ENCODE results near the gene TNK1.
"Not testable (repeated sequence)": the region's sequence is repeated elsewhere in the genome, so short reads cannot be mapped to it uniquely, and the experiment has no call there.

The TNK1 gene

DNA sequence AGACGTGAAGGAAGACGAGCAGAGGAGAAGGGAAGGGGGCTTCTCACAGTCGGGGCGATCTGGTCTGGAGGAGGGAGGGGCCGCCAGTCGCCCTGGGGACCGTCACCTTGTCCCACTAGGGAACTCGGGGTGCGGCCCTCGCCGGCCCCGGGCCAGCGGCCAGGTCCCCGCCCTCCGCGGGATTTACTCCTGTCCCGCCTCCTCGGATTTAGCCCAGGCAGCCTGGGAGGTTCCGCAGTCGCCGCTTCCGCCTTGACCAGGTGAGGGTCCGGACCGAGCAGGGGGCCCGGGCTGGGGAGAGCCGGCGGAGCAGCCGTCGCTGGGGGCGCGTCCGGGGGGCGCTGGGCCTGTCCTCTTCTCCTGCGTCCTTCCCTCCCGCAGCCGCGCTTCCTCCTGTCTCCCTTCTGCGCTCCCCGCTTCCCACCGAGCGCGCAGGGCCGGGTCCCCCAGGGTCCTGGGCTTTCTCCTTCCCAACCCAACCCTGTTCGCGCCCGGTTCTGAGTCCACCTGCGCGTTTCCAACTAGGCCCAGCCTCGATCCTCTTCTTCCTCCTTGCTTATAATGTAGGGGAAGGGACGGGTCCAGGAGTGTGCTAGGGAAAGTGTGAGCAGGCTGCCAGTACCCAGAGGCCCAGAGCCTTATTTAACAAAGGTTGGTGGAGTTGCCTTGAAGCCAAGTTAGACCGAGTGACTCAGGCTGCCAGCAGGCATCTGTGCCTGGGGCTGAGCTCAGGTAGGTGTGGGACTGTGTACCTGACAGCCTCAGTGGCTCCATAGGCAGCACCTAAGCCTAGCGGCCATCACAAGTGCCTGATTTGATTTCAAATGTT is at the start of gene TNK1:
TSS of gene TNK1 (plus strand) at position 235 of the 829 bp plus-strand sequence. CDS start 1,838 bp downstream, outside the sequence.
- in situ Hi-C loops (cut with MboI; ENCODE audit: low sequenced_read_pairs), result no loop called here

DNA sequence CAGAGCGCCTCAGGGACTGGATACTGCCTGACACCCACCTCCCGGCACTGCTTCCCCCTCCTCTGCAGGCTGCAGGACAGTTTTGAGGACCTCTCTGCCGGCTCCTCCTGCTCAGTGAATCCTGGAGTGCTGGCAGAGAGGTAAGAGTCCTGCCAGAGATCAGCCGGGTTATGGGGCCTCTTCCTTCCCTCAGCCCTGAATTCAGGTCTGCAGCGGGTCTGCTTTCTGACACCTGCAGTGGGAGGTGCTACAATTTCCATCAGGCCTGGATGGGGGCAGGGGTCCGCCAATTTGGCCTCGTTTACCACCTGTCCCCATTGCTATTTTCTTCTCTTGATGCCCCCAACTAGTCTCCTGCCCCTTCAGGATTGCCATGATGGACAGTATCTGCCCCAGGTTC is 48.8 kb upstream of the TNK1 start:
- in situ Hi-C loops (cut with MboI; ENCODE audit: low sequenced_read_pairs), result no loop called here

DNA sequence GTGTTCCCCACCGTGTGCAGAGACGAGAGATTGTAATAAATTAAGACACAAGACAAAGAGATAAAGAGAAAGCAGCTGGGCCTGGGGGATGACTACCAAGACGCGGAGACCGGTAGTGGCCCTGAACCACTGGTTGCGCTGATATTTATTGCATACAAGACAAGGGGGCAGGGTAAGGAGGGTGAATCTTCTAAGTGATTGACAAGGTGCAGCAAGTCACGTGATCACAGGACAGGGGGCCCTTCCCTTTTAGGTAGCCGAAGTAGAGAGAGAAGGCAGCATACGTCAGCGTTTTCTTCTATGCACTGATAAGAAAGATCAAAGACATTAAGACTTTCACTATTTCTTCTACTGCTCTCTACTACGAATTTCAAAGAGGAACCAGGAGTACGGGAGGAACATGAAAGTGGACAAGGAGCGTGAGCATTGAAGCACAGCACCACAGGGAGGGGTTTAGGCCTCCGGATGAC is 48.3 kb upstream of the TNK1 start:
- in situ Hi-C loops (cut with MboI; ENCODE audit: low sequenced_read_pairs), result not testable (repeated sequence)

DNA sequence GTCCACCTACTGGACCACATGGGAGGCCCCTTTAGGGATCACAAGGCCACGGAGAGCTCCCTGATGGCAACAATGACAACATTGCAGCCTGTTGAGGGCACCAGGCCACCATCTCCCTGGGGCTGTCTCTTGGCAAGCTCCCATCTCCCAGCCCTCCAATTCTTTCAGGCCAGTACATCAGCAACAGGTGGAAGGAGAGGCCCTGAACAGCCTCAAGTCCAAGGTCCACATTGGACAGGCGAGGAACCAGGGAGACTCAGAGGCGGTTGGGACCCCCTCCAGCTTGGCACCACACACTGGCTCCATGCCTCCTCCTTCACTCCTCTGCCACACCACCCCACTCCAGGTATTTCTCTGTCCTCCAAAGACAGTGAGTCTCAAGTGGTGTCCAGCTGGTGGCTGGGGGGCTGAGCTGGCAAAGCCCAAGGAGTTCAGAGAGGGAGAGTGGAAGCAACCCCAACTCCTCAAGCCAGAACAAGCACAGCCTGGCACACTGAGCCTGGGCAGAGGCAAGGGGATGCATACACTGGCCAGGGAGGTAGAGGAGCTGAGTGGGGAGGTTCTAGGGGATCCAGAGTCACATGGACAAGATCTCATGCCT is 45.9 kb upstream of the TNK1 start:
- in situ Hi-C loops (cut with MboI; ENCODE audit: low sequenced_read_pairs), result no loop called here

DNA sequence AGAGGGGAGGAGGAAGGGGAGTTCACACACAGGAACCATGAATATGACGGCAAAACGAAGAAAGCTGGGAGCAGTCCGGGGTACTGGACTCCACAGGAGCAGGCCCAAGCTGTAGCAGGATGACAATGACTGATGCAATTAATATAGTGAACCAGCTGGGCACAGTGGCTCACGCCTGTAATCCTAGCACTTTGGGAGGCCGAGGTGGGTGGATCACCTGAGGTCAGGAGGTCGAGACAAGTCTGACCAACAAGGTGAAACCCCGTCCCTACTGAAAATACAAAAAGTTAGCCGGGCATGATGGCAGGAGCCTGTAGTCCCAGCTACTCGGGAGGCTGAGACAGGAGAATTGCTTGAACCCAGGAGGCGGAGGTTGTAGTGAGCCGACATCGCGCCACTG is 45.1 kb upstream of the TNK1 start:
- in situ Hi-C loops (cut with MboI; ENCODE audit: low sequenced_read_pairs), result not testable (repeated sequence)

DNA sequence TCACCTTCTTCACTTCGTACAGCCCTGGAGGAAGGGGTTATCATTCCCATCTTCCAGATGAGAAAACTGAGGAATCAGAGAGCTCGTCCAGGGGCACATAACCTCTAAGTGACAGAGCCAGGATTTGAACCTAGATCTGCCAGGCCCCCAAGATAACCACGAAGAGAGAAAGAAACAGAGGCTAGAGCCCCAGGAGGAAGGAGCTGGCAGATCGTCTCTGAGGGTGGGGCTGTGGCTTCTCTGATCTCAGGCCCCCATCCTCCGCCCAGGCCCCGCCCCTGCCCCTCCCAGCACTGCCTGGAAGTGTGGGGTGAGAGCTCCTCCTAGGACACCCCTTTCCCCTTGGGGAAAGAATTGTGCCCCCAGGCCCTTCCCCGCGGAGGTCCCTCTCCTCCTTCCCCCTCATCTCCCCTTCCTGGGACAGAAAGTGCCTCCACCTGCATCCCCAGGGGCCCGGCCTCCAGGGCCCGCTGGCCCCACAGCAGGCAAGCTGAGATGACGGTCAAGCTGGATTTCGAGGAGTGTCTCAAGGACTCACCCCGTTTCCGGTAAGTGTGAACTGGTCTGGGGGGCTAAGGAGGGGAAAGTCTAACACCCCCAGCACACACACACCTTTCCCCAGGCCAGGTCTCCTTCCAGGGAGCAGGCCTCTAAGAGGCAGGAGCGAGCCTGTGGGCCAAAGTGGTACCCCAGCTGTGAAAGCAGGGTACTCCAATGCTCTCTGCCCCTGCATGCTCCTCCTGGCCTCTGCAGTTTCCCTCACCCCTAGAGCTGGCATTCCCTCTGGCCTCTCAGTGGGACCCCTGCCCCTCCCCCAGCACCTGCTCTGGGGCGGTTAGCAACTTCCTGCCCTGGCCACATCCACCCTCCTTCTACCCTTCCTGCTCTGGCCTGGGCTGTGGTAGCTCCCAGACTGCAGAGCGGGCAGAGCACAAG is 44.4 kb upstream of the TNK1 start, which contains the start of gene ACAP1:
TSS of gene ACAP1 (plus strand) at position 290 of the 936 bp plus-strand sequence. CDS start at position 496, 206 bp downstream.
- in situ Hi-C loops (cut with MboI; ENCODE audit: low sequenced_read_pairs), result no loop called here

DNA sequence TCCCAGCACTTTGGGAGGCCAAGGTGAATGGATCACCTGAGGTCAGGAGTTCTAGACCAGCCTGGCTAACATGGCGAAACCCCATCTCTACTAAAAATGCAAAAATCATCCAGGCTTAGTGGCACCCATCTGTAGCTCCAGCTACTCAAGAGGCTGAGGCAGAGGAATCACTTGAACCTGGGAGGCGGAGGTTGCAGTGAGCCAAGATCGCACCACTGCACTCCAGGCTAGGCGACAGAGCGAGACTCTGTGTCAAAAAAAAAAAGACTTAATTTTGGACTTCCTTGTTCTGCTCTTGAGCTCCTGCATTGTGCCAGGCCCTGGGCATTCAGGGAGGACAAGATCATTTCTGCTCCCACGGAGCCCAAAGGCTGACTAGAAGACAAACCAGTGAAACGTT is 43.3 kb upstream of the TNK1 start:
- in situ Hi-C loops (cut with MboI; ENCODE audit: low sequenced_read_pairs), result not testable (repeated sequence)

DNA sequence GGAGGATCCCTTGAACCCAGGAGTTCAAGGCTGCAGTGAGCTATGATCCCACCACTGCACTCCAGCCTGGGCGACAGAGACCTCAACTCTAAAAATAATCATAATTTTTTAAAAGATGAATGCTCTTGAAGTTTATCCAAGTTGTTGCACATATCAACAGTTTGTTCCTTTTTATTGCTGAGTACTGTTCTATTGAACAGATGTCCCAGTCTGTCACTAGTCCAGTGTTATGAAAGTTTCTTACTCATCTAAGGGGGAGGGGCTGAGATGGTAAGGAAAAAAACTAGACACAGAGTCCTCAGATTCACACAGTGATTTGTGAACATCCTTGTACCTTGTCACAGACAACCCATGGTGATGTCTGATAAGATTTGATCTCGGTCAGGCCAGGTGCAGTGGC is 40.7 kb upstream of the TNK1 start:
- in situ Hi-C loops (cut with MboI; ENCODE audit: low sequenced_read_pairs), result no loop called here

DNA sequence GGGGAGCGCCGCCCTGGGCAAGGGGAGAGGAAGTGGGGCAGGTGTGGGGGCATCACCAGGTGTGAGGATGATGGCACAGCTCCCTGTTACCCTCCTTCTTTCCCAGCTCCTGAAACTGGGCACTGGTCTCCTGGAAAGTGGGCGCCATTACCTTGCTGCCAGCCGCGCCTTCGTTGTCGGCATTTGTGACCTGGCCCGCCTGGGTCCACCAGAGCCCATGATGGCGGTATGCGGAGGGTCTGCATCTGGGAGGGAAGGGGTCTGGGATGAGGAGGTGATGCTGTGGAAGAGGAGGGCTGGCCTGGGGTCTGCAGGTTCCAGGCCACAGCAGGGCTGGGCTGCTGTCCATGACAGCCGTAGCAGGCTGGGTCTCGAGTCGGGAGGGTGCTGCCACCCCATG is 39.0 kb upstream of the TNK1 start:
- in situ Hi-C loops (cut with MboI; ENCODE audit: low sequenced_read_pairs), result no loop called here

DNA sequence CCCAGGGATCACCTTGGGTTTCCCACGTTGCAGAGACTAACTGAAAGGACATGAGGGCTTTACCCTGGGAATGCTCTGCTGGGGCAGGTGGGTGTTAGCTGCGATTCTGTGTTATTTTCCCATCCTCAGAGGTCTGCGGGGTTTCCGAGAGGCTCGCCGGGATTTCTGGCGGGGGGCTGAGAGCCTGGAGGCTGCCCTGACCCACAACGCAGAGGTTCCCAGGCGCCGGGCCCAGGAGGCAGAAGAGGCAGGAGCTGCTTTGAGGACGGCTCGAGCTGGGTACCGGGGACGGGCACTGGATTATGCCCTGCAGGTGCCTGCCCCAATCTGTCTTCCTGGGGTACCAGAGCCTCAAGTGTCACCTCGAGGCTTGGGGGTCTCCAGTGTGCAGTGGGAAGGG is 37.6 kb upstream of the TNK1 start:
- in situ Hi-C loops (cut with MboI; ENCODE audit: low sequenced_read_pairs), result no loop called here

DNA sequence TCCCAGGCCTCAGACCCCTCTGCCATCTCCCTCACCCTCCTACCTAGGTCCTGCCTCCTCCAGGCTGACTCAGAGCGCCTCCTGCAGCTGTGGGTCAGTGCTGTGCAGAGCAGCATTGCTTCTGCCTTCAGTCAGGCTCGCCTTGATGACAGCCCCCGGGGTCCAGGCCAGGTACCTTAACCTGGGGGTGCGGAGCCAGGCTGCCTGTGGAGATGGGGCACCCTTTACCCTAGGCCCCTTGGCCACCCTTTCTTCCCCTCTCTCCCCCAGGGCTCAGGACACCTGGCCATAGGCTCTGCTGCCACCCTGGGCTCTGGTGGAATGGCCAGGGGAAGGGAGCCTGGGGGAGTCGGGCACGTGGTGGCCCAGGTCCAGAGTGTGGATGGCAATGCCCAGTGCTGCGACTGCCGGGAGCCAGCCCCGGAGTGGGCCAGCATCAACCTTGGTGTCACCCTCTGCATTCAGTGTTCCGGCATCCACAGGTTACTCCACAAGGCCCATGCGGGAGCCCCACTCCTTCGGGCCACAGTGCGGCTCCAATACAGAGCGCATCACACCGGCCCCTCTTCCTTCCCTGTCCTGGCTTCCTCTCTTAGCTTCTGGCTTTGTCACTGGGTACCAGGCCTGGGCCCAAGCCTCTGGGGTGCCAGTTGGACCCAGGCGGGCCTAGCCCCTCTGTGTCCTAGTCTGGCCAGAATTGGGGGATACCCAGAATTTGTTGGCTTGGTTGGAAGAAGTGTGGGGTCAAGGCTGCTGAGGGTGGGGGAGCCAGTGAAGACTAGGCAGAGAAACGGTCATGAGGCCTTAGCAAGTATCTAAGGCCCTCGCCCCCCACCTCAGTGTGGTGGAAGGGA is 33.9 kb upstream of the TNK1 start:
- in situ Hi-C loops (cut with MboI; ENCODE audit: low sequenced_read_pairs), result no loop called here

DNA sequence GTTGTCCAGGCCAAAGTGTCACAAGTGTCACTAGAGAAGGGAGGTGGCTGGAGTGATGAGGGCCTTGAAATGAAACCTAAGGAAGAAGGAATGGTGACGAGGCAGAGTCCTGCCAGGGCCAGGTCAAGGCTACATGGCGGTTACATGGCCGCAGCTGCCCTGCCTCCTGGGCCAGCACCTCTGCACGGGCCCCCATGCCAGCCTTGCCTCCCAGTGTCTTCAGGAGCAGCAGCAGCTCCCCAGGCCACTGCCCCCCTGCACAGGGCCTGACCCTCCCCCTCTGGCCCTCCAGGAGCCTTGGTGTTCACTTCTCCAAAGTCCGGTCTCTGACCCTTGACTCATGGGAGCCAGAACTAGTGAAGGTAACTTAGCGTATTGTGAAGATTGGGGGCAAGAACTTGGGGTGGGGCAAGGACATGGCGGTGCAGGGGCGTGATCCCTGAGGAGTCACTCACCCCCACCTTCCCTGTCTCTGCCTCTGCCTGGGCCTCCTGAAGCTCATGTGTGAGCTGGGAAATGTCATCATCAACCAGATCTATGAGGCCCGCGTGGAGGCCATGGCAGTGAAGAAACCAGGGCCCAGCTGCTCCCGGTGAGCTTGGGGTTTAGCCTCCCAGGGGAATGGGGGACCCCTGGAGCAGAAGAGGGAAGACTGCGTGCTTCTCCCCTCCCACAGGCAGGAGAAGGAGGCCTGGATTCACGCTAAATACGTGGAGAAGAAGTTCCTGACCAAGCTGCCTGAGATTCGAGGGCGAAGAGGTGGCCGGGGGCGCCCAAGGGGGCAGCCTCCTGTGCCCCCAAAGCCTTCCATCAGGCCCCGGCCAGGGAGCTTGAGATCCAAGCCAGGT is 33.0 kb upstream of the TNK1 start:
- in situ Hi-C loops (cut with MboI; ENCODE audit: low sequenced_read_pairs), result no loop called here

DNA sequence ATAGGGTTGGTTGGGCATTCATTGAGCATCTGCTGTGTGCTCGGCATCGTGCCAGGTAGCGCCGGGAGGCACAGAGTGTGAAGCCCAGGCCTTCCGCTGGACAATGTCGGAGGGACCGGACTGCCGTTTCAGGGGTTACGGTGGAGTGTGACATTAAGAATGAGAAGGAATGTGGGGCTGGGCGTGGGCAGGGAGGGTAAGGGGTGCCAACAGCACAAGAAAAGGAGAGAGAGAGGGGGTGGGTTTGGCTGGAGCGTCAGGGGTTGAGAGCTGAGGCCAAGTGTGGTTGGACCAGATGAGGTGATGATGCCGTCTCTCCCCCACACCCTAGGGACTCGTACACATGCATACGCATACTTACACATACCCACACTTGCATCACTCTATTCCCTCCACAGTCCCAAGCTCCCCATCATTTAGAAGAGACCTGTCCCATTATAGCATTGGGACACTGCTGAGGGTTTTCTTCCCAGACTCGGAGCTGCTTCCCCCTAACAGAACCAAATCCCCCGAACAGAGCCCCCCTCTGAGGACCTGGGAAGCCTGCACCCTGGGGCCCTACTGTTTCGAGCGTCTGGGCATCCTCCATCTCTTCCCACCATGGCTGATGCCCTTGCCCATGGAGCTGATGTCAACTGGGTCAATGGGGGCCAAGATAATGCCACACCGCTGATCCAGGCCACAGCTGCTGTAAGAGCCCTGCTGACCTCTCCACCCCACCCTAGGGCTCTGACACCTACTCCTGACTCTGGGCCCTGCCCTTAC is 32.2 kb upstream of the TNK1 start:
- in situ Hi-C loops (cut with MboI; ENCODE audit: low sequenced_read_pairs), result no loop called here

DNA sequence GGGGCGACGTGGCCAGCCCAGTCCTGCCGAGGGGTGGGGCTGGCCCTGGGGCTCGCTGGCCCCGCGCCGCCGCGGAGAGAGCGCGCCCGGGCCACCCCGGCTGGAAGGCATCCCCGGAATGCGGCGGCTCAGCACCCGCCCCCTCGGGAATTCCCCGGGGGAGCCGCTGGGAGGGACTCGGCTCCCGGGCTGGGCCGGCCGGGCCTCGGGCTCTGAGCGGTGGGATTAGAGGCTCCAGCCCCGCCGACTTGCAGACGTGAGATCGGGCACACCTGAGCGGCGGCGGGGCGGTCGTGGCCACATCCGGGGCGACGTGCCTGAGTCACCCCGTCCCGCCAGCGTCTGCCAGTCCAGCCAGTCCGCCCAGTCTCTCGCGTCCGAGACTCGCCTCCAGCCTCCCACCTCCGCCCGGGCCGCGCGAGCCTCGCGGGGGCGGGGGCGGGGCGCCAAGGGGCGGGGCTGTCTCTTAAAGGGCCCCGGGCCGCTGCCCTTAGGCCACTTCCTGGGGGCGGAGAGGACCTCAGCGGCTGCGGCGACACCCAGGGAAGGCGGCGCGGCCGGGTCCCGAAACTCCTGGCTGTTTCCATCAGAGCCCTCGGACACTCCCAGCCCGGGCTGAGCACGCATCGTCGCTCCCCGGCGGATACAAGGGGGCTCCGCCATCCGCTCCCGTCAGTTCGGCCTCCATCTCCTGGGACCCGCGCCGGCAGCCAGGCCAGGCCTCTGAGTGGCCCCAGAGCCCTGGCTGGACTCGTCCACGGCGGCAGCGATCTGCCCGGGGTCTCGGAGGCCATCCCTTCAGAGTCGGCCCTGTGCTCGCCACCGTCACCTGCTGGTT is 29.0 kb upstream of the TNK1 start, which contains the start of gene KCTD11:
TSS of gene KCTD11 (plus strand) at position 498 of the 838 bp plus-strand sequence.
- in situ Hi-C loops (cut with MboI; ENCODE audit: low sequenced_read_pairs), result no loop called here

DNA sequence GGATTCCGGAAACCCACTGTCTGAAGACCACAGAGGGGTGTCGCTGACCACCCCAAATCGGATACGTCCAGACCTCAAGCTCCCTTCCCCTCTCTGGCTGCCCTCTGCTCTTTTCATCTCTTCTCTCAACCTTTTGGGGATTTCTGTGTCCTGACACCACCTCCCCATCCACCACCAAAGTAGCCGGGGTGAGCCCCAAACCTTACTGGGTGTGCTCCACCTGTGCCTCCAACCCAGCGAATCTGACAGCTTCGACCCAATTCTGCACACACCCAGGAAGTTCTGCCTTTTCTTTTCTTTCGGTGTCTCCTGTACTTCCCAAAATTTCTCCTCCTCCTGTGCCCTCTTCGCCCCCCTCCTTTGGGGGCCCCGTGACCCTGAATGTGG is 28.4 kb upstream of the TNK1 start:
- in situ Hi-C loops (cut with MboI; ENCODE audit: low sequenced_read_pairs), result no loop called here

DNA sequence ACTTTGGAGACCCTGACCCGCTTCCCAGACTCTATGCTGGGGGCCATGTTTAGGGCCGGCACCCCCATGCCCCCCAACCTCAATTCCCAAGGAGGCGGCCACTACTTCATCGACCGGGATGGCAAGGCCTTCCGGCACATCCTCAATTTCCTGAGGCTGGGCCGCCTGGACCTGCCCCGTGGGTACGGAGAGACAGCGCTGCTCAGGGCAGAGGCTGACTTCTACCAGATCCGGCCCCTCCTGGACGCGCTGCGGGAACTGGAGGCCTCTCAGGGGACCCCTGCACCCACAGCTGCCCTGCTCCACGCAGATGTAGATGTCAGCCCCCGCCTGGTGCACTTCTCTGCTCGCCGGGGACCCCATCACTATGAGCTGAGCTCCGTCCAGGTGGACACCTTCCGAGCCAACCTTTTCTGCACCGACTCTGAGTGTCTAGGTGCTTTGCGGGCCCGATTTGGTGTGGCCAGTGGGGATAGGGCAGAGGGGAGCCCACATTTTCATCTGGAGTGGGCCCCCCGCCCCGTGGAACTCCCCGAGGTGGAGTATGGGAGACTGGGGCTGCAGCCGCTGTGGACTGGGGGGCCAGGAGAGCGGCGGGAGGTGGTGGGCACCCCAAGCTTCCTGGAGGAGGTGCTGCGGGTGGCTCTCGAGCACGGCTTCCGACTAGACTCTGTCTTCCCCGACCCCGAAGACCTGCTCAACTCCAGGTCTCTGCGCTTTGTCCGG is 27.8 kb upstream of the TNK1 start:
- in situ Hi-C loops (cut with MboI; ENCODE audit: low sequenced_read_pairs), result no loop called here

DNA sequence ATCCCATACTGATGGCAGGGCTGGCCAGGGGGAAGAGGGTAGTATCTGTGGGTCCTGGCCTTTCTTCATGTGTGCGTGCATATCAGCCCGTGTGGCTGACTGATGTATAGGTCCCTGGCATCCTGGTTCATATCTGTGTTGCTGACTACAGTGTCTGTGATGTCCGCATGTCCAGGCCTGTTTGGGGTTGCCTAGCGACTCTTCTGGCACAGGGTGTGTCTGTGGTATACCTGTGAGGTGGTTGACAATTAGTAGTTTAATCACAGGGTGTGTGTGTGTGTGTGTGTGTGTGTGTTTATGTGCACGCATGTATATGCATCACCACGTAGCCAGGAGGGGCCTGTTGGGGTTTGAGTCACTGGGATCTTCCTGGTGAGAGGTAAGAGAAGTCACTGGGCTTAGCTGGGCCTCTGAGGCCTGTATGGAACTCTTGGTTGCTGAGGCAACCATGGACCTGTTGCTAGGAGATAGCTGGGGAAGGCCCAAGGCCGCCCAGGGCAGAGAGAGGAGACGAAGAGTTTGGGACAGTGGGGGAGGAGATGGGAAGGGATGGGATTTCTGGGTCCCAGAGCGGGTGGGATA is 26.5 kb upstream of the TNK1 start:
- in situ Hi-C loops (cut with MboI; ENCODE audit: low sequenced_read_pairs), result no loop called here

Measured in hTERT RPE-1 (cell line).